ENCODE data around the gene SLC29A4.

DNA sequence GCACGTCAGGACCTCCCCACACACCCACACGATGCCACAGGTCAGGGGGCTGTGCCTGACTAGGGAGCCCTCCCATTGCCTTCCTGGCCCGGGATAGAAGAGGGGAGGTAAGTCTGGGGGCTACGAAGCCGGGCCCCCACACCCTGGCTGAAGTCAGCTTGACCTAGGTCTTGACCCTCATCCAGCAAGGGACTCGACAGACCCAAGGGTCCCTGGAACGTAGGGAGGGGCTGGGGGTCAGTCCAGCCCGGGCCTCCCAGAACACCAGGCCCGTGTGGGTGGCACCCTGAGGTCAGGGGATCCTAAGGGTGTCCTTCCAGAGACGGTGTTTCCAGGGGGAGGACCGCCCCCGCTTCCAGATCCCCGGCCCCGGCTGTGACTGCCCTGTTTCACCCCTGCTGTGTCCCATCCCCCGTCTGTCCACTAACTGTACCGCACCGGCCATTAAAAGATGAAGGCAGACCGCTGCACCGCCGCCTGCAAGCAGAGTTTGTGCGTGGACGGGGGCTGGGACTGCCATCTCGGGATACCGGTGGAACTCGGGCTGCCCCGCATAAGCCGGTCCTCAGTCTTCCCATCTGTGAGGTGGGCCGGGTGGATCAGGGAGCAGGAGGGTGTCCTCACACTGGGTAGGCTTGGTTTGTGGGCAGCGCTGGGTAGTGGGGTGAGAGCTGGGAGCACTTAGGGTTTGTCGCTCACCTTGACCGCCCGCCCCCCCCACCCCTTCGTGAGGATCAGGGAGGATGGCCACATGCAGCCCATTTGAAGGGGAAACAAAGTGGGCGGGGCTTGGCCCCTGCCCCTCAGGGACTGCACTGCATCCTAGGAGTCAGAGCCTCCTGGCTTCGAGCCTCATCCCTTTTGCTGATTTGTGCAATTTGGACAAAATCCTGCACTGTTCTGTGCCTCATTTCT is 21.1 kb downstream of the SLC29A4 start:
- TF ChIP-seq, protein P1, sequence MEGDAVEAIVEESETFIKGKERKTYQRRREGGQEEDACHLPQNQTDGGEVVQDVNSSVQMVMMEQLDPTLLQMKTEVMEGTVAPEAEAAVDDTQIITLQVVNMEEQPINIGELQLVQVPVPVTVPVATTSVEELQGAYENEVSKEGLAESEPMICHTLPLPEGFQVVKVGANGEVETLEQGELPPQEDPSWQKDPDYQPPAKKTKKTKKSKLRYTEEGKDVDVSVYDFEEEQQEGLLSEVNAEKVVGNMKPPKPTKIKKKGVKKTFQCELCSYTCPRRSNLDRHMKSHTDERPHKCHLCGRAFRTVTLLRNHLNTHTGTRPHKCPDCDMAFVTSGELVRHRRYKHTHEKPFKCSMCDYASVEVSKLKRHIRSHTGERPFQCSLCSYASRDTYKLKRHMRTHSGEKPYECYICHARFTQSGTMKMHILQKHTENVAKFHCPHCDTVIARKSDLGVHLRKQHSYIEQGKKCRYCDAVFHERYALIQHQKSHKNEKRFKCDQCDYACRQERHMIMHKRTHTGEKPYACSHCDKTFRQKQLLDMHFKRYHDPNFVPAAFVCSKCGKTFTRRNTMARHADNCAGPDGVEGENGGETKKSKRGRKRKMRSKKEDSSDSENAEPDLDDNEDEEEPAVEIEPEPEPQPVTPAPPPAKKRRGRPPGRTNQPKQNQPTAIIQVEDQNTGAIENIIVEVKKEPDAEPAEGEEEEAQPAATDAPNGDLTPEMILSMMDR (conservative IDR thresholded peaks at IDR 0.05; ENCODE audit: low read depth, low read length), result no peak
- TF ChIP-seq EZH2 (IDR thresholded peaks at IDR 0.05; ENCODE audit: low read length, unreplicated experiment) (no peak), EZH2phosphoT487 (IDR thresholded peaks at IDR 0.05; ENCODE audit: borderline replicate concordance, low read length) (no peak)

Data from PC-3 (cell line).